ENCODE results near the gene ZBTB45.
"Not testable (repeated sequence)": the region's sequence is repeated elsewhere in the genome, so short reads cannot be mapped to it uniquely, and the experiment has no call there.

Gene ZBTB45

DNA sequence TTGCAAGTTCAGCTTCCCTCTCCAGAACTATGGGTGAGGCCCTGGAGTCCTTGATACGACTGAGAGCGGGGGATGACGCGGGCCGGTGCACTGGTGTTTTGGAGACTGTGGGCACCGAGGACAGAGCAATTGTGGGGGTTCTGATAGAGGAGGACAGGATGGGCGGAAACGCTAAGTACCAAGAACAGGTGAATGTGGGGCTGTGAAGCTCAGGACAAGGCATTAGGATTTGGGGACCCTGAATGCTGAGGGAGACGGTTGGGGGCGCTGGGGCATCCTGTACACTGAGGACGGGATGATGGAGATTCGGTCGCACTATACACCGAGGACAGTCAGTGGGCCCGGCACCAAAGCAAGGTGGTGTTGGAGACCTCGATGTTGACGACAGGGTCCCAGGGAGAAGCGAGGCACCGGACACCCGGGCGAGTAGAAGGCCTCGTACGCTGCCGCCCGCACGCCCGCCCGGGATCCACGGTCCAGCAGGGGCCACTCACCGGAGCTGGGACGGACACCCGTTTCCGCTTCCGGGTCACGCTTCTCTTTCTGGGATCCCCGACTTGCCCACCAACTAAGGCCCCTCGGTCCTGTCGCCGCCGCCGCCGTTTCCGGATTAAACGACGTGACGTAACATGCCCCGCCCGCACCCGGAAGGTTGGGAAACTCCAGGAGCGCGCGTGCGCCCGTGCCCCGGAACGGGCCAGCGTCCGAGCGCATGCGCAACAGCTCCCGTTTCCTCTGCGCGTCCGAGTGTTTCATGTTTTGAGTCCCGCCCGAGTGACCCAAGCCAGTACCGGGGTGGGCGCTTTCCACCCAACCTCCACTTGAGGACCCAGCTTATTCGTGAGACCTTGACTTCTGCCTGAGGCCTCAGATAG lies 35.1 kb upstream of the ZBTB45 start, which contains the start of gene CHMP2A:
Gene CHMP2A, minus strand, starts transcription at position 612 of the 875 bp plus-strand sequence. CDS start 893 bp downstream, outside the sequence.
- peak; percentile 98 for DNase-seq

DNA sequence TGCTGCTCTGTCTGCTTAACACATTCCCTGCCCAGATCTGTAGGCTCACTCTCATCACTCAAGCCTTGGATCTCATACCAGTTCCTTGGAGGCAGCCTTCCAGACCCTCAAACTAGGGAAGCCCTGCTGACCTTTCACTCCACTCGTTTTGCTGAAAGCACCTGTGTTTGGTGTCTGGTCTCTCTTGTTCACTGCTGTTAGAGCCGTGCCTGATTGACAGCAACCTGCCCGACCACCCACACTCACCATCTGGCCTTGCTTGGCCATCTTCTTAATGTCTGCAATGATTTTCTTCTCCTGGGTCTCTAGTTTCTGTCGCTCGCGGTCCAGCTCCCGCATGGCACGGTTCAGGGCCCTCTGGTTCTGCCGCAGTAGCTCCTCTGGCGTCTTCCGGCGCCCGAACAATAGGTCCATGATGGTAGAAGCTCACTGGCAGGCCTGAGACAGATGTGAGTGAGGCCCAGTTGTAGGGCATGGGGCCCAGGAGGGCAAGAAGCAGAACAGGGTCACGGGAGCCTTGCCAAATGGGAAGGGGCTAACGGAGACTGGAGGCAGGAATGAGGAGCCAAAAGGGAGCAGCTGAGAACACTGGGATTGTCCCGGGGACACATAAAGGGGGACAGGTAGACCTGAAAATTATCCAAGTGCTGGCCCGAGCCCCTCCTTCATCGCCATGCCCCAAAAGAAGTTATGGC lies 34.3 kb upstream of the ZBTB45 start:
- no peak for DNase-seq

DNA sequence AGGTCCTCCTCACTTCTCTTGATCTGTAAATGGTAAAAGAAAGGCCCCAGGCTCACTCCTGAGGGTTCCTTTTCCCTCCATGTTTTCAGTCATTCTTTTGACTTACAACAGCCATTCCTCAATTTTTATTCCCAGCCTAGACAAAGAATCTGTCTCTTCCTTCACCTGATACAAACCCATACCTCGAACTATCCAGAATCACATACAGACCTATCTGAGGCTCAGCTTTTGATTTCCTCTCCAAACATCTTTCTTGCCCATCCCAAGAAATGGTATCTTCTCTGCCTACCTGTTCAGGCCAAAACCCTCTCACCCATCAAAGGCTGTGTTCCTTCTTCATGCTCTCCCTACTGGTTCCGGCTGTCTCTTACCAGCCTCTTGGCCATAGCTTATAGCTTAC lies 33.0 kb upstream of the ZBTB45 start:
- DNase-seq: no peak

DNA sequence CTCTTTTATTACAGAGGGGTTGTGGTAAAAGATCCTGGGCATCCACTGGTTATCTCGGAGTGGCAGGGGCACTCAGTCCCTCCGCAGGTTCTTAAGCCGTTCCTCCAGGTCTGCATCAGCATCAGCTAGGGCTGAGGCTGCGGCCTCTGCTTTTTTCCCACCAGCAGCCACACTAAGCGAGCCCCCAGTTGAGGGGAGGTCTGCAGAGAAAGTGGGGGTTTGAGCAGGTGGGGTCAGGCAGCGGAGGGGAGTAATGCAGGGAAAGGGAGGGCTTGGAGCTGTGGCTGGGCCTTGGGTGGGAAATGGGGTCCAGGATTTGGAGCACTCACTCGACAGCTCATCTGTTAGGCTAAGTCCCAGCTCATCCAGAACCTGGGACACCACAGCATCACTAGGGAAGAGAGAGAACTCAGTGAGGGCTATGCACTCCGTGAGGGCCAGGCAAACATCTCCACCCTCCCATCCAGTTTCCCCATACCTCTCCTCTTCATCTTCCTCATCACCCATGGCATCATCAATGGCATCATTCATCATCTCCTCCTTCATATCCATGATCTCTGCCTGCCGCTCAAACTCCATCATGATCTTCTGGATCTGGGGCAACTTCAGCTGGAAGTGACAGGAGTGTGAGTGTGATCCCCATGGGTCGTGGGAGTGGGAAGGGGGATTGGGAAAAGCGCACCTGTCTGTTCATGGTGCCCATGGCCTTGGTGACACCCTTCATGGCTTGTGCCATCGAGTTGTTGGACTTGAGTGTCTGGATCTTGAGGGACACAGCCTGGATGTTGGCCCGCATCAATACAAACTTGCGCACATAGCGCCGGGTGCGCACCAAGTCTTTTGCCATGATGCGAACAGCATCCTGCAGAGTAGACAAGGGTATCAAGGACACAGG lies 32.2 kb upstream of the ZBTB45 start:
- DNase-seq: no peak

DNA sequence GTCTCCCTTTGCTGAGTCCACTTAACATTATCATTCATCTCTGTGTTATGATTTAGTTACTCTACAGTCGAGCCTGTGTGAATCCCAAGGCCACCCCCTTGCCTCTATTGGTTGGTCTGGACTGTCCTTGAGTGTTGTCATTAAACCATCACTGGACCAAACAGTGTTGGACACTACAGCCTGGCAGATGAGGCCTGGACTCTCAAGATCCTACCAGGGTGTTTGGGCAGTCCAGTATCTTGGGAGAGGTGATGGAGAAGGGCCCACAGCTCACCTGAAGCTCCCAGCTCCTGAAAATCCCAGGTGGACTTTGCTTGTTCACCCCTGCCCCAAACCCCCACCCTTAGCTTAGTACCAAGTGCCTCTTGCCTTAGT lies 31.5 kb upstream of the ZBTB45 start:
- no peak for DNase-seq

DNA sequence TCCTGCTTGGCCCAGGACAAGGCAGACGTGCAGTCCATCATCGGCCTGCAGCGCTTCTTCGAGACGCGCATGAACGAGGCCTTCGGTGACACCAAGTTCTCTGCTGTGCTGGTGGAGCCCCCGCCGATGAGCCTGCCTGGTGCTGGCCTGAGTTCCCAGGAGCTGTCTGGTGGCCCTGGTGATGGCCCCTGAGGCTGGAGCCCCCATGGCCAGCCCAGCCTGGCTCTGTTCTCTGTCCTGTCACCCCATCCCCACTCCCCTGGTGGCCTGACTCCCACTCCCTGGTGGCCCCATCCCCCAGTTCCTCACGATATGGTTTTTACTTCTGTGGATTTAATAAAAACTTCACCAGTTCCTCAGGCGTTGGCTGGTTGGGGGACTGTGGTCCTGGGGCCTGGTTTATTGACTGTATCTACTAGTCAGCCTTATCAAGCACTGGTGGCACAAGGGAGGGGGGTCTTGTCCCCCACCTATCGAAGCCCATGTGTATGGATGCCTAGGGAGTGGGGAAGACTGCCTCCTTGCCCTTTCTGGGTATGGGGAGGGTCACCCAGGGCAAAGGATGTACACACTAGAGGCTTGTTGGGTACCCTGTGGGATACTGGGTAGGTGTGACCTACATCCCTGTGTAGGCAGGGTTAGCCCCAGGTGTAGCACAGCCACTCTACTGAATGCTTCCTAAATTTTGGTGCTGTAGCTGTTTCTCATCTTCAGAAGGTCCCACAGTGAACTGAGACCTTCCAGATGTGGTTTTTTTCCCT lies 30.9 kb upstream of the ZBTB45 start:
- DNase-seq: no peak

DNA sequence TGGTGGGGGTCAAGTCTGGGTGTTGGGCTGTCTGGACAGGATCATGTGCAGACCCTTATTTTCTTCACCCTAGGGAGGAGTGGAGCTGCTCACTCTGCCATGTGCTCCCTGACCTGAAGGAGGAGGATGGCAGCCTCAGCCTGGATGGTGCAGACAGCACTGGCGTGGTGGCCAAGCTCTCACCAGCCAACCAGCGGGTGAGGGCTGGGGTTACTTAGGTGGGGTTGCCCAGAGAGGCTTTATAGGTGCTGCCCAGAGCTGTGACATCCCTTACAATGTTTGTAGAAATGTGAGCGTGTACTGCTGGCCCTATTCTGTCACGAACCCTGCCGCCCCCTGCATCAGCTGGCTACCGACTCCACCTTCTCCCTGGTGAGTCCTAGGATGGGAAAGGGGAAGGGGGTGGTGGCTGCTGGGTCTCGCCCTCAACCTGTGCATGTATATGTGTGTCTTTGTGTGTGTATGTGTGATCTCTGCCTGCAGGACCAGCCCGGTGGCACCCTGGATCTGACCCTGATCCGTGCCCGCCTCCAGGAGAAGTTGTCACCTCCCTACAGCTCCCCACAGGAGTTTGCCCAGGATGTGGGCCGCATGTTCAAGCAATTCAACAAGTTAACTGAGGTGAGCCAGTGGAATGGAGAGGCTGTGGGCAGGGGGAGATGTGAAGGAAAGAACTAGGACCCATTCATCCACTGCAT lies 30.2 kb upstream of the ZBTB45 start:
- DNase-seq: no peak

- no peak for DNase-seq
Observed at GRCh38 chr19:58548859-58549663, 29.5 kb upstream of the ZBTB45 start.

DNA sequence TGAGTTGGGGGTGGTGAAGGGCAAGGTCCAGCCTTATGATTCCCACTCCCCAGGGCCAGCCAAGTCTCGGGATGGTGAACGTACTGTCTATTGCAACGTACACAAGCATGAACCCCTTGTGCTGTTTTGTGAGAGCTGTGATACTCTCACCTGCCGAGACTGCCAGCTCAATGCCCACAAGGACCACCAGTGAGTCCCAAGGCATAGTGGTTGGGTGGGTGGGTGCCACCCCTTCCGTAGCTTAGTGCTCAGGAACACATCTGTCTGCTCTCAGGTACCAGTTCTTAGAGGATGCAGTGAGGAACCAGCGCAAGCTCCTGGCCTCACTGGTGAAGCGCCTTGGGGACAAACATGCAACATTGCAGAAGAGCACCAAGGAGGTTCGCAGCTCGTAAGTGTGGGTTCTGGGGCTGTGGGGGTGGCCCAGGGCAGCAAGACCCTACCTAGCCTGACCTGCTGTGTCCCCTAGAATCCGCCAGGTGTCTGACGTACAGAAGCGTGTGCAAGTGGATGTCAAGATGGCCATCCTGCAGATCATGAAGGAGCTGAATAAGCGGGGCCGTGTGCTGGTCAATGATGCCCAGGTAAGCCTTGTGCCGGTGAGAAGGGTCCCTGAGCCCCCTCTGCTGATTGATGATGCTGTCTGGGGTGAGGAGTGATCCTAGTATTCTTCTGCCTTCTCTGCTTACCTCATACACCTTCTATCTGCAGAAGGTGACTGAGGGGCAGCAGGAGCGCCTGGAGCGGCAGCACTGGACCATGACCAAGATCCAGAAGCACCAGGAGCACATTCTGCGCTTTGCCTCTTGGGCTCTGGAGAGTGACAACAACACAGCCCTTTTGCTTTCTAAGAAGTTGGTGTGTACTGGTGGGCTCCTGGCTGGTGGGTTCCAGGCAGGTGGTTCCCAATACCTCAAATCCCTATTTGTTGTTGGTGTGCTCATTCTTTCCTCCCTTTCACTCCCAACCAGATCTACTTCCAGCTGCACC lies 28.0 kb upstream of the ZBTB45 start:
- no peak for DNase-seq

DNA sequence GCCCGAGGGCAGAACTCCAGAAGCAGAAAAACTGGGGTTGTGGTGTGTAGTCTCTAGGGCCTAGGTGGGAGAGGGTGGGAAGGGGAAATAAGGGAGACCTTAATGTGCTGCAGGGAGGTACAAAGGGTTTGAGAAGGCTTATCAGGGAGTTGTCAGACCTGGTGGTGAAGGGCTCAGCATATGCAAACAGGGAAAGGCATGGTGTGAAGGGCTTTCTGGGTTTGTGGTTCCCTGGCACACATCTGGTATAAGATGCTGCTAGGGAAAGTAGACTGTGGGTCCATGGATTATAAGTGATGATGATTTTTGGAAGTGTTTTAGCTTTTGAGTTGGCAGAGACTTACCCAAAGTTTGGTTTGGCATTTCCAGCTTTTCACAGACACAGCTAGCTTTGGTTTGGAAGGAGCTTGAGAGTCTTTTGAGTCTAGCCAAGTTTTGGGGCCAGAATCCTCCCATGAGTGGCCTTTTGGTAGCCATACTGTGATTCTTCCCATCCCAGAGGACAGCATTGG lies 26.5 kb upstream of the ZBTB45 start:
- DNase-seq: no peak

GRCh38 chr19:58545286-58546018 lies 25.8 kb upstream of the ZBTB45 start:
- no peak for DNase-seq

DNA sequence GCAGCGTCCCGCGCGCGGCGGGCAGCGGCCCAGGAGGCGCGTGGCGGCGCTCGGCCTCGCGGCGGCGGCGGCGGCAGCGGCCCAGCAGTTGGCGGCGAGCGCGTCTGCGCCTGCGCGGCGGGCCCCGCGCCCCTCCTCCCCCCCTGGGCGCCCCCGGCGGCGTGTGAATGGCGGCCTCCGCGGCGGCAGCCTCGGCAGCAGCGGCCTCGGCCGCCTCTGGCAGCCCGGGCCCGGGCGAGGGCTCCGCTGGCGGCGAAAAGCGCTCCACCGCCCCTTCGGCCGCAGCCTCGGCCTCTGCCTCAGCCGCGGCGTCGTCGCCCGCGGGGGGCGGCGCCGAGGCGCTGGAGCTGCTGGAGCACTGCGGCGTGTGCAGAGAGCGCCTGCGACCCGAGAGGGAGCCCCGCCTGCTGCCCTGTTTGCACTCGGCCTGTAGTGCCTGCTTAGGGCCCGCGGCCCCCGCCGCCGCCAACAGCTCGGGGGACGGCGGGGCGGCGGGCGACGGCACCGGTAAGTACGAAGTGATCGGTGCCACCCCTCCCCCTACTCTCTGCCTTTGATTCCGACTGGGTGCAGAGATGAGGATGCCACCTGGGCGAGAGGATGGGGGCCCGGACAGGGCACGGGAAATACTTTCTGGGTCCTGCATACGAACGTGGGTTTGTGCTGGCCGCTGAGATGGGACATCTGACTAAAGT lies 25.1 kb upstream of the ZBTB45 start:
- DNase-seq: no peak

- DNase-seq: peak; percentile 100
Observed at GRCh38 chr19:58543826-58544590, 24.4 kb upstream of the ZBTB45 start, which contains the start of gene TRIM28. Gene TRIM28 (plus strand): TSS chr19:58544064. CDS start chr19:58544758, 694 bp downstream.

DNA sequence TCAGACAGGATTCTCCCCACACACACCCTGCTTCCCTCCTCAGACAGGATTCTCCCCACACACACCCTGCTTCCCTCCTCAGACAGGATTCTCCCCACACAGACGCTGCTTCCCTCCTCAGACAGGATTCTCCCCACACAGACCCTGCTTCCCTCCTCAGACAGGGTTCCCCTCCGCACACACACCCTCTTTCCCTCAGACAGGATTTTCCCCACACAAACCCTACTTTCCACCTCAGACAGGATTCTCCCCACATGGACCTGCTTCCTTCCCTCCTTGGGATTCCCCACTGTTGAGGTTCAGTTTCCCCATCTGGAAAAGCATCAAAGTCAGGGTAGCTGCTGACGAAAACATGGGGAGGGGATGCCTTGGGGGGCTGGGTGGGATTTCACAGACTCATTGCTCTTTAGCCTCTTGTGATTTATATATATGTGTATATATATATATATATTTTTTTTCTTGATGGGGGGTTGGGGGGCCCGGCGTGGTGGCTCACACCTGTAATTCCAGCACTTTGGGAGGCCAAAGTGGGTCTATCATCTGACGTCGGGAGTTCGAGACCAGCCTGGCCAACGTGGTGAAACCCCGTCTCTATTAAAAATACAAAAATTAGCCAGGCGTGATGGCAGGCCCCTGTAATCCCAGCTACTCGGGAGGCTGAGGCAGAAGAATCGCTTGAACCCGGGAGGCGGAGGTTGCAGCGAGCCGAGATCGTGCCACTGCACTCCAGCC lies 23.2 kb upstream of the ZBTB45 start:
- DNase-seq: not testable (repeated sequence)

GRCh38 chr19:58539169-58539559 lies 19.6 kb upstream of the ZBTB45 start:
- DNase-seq: not testable (repeated sequence)

Measured in activated CD4-positive, CD25-positive, alpha-beta regulatory T cell treated with anti-CD3 and anti-CD28 coated beads, Interleukin-2, amount 50 U/mL, for 72 hours (primary cell).